Measurements from ENCODE around the gene PHLPP1.
"Not testable (repeated sequence)": the region's sequence is repeated elsewhere in the genome, so short reads cannot be mapped to it uniquely, and the experiment has no call there.

The PHLPP1 gene

GRCh38 chr18:62776024-62776570 lies 60.8 kb downstream of the PHLPP1 start:
- no peak for DNase-seq

- peak; percentile 70 for DNase-seq
These were observed 62.5 kb downstream of the PHLPP1 start for GRCh38 chr18:62777814-62778213.

- no peak for DNase-seq
These were observed 63.9 kb downstream of the PHLPP1 start for GRCh38 chr18:62778976-62779869.

GRCh38 chr18:62781262-62781661 lies 65.9 kb downstream of the PHLPP1 start:
- no peak for DNase-seq

GRCh38 chr18:62781893-62782292 lies 66.6 kb downstream of the PHLPP1 start:
- peak; percentile 56 for DNase-seq

GRCh38 chr18:62784338-62784965 lies 69.1 kb downstream of the PHLPP1 start:
- DNase-seq, result peak; percentile 79

GRCh38 chr18:62784966-62785413 lies 69.6 kb downstream of the PHLPP1 start:
- no peak for DNase-seq

- DNase-seq, result no peak
These were observed 71.3 kb downstream of the PHLPP1 start for GRCh38 chr18:62786689-62787088.

GRCh38 chr18:62788111-62788510 lies 72.8 kb downstream of the PHLPP1 start:
- no peak for DNase-seq

- no peak for DNase-seq
These were observed 73.5 kb downstream of the PHLPP1 start for GRCh38 chr18:62788876-62789275.

GRCh38 chr18:62790871-62791772 lies 75.8 kb downstream of the PHLPP1 start:
- DNase-seq, result no peak

- DNase-seq, result no peak
These were observed 76.7 kb downstream of the PHLPP1 start for GRCh38 chr18:62792016-62792415.

GRCh38 chr18:62795813-62796212 lies 80.5 kb downstream of the PHLPP1 start:
- DNase-seq, result no peak

GRCh38 chr18:62796216-62796621 lies 80.9 kb downstream of the PHLPP1 start:
- no peak for DNase-seq

GRCh38 chr18:62797329-62797728 lies 82.0 kb downstream of the PHLPP1 start:
- no peak for DNase-seq

- no peak for DNase-seq
These were observed 84.6 kb downstream of the PHLPP1 start for GRCh38 chr18:62799977-62800376.

GRCh38 chr18:62802523-62802922 lies 87.2 kb downstream of the PHLPP1 start:
- DNase-seq, result no peak

- DNase-seq, result peak; percentile 81
These were observed 92.1 kb downstream of the PHLPP1 start for GRCh38 chr18:62807396-62807795.

GRCh38 chr18:62808123-62808522 lies 92.8 kb downstream of the PHLPP1 start:
- DNase-seq, result peak; percentile 89

GRCh38 chr18:62809445-62809844 lies 94.1 kb downstream of the PHLPP1 start:
- DNase-seq, result not testable (repeated sequence)

GRCh38 chr18:62809900-62810299 lies 94.6 kb downstream of the PHLPP1 start:
- no peak for DNase-seq

- DNase-seq, result no peak
These were observed 95.3 kb downstream of the PHLPP1 start for GRCh38 chr18:62810682-62811081.

GRCh38 chr18:62811674-62812073 lies 96.3 kb downstream of the PHLPP1 start:
- no peak for DNase-seq
